SKM-1 treated with dmso at 0.1 percent for 144 hours (cell line): ENCODE results near the gene FBXO10.
"Not testable (repeated sequence)": the region's sequence is repeated elsewhere in the genome, so short reads cannot be mapped to it uniquely, and the experiment has no call there.

Source experiments
- DNase-seq: peaks from one replicate; lab custom pipeline; 2025; ENCODE audit not compliant: unreplicated experiment; lab: John Stamatoyannopoulos, UW

Gene FBXO10, protein sequence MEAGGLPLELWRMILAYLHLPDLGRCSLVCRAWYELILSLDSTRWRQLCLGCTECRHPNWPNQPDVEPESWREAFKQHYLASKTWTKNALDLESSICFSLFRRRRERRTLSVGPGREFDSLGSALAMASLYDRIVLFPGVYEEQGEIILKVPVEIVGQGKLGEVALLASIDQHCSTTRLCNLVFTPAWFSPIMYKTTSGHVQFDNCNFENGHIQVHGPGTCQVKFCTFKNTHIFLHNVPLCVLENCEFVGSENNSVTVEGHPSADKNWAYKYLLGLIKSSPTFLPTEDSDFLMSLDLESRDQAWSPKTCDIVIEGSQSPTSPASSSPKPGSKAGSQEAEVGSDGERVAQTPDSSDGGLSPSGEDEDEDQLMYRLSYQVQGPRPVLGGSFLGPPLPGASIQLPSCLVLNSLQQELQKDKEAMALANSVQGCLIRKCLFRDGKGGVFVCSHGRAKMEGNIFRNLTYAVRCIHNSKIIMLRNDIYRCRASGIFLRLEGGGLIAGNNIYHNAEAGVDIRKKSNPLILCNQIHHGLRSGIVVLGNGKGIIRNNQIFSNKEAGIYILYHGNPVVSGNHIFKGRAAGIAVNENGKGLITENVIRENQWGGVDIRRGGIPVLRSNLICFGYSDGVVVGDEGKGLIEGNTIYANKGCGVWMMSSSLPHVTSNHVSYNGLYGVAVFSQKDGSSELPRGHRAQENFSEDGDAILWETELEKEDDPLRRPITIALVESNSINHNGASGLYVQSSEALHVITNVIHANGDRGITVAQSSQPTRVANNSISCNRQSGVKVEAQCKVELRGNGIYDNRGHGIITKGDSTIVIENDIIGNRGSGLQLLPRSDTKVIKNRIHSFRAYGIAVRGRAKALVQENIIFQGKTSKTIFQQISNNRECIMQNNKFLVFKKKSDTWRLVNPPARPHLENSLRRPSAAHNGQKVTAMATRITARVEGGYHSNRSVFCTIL

DNA sequence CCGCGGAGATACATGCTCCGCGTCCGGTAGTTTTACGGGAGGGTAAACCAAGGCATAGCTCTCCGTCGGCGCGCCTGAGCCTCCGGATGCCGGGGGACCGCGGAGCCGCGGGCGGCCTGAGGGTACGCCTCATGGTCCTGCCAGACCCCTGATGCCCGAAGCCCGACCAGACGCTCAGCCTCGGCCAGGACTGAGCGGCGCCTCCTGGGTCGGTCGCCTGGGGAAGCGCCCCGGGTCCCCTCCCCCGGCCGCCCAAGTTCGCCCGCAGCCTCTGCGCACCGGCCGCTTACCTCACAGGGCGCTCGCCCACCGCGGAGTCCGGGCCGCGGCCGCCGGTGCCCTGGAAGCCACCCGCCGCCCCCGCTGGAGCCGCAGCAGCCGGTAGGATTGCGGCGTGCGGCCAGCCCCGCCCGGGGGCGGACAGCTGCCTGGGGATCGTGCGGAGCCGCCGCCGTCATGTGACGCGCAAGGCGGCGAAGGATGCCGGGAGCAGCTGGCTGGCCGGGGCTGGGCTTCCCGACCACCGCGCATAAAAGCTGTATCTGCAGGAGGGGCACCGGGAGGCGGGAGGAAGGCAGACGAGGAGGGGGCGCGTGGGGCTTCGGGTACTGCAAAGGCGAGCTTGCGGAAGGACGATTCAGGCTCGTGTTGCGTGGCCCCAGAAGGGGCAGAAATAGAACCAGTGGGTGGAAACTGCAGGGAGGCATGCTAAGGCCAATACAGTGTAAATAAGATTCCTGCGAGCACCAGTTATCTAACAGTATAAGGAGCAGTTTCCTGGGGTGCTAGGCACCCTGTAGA, at the start of gene FBXO10:
Gene FBXO10 (minus strand): TSS at position 460 of the 801 bp plus-strand sequence. CDS start 34,612 bp downstream, outside the sequence.
- DNase-seq: no peak

DNA sequence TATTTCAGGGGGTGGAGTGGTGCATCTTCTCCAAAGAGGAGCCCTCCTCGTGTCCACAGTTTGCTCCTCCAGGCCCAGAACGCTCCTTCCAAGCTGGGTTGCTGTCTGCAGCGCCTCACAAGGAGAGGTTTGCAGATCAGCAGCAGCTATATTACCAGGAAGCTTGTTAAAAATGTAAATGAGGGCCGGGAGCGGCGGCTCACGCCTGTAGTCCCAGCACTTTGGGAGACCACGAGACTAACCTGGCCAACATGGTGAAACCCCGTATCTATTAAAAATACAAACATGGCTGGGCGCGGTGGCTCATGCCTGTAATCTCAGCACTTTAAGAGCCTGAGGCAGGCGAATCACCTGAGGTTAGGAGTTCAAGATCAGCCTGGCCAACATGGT, 49.6 kb upstream of the FBXO10 start:
- DNase-seq: no peak

DNA sequence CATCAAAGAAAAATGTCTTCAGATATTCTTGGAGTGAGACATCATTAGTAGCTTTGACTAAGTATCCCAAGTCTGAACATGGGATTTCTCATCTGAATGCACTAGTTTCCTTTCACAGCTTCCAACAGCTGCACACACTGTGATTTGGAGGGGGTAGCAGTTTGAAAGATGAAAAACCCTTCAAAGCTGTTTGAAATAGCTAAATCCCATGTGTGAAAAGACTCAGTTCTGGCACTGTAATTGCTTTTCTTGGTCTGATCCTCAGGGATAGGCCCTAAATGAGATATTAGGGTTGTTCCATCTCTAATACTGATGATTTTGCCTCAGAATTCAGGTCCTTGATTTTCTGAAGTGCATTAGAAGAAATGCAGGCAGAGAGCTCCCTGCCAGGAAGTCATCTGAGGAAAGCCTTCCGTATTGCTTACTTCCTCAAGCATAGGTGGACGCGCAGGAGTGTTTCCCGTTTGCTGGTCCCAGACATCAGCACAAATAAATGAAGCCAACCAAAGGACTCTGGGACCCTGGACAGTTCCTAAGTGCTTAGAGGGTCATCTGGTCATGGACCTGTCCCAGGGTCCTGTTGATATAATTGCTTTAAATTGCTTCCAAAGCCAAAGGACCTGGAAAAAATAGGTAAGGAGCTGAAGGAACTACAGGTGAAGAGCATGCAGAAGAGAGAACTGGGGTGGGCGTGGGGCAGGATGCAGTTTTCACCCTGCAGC, 49.0 kb upstream of the FBXO10 start:
- no peak for DNase-seq

- DNase-seq: no peak
Observed at GRCh38 chr9:37624073-37624472, 47.9 kb upstream of the FBXO10 start.

DNA sequence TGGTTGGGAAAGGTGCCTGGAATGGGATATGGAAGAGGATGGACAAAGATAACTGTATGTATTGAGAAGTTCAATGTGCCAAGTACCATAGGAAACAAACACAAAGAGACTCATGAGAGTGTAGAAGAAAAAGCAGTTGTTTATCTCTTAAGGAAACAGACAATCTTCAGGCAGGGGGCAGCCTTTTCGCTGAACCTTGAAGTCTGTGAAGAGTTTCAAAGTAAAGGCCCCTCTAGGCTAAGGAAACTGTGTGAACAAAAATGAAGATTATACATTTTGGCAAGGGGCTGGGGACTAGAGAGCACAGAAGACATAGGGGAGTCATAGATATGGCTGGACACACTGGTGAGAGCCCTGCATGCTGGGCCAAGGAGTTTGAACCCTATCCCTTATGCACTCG, 47.1 kb upstream of the FBXO10 start:
- DNase-seq: no peak

DNA sequence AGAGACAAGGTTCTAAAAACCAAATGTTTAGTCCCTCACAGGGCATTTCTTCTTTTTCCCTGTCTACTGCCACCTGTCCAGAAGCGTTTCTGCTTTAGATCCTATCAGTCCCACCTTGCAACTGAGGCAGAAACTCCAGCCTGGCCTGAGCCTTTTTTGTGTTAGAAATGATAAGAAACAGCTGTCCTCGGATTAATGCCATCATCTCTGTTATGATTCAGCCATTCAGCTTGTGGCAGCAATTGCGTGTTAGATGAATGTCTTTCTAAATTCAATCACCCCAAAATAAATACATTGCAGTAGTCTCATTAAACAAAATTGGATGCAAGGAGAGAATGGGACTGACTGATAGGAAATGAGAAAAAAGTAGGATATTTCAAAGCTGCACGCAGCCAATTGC, 46.3 kb upstream of the FBXO10 start:
- DNase-seq: no peak

- no peak for DNase-seq
Observed at GRCh38 chr9:37621273-37622121, 45.3 kb upstream of the FBXO10 start.

- DNase-seq: no peak
Observed at GRCh38 chr9:37620396-37620795, 44.2 kb upstream of the FBXO10 start.

DNA sequence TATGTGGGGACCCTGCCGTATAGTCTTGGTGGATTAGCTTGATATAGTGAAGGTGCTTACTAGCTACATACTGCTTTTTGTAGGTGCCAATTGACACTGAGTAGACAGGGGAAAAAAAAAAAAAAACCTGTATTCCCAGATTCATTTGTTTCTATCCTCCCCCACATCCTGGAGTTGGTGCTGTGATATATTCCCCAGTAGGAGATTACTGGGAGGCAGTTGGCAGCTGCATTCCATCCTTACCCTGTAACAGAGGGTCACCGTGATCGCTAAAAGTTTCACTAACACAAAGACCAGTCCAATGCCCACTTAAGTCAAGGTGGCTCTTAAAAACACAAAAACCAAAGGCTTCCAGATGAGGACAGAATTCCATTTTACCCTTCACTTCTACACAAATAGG, 43.6 kb upstream of the FBXO10 start:
- no peak for DNase-seq

DNA sequence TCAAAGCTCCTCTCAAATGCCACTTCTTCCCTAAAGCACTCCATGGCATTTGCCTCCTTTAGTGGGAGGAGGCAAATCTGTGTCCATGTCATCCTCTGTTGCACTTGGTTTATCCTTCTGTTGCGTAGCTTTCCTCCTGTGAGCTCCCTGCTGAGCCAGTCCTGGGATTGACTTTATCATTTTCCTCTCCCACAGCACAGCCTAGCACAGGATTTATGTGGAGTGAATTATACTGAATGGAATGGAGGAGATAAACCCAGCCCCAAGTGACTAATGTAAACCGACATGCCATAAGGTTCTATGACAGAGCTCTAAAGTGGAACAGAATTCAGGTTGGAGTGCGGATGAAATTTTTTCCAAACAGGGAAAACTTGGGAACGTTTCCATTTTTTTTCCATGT, 42.6 kb upstream of the FBXO10 start:
- no peak for DNase-seq

GRCh38 chr9:37617832-37618231, 41.7 kb upstream of the FBXO10 start:
- no peak for DNase-seq

DNA sequence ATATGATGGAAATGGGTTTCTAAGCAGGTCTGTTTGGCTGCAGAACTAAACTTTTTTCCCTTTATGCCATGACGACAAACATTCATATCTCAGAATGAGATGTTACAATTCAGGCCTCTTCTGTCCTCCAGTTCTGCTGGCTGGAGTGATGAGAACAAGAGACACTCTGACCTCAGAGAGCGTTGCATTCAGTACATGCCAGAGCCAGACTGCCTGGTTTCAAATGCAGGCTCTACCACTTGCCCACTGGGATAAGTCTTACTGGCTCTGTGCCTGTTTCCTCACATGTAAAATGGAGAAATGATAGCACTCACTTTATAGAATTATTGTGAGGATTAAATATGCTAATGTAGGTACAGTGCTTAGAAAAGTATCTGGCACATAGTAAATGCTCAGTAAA, 41.0 kb upstream of the FBXO10 start:
- no peak for DNase-seq

DNA sequence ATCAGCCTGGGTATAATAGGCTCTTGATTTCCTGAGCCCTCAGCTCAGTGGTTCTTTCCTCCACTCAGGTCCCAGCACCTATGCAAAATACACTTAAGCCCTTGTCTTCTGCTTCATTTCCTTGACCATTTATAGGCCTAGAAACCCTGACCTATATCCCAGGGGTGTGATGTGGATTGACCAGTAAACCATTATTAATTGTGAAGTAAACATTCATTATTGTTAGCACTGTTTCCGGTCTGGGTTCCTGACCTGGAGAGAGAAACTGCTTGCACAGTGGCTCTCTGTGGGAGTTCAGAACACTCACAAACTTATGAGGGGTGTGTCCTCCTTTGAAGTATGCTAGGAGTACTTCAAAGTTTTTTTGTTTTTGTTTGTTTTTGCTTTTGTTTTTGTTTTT, 35.8 kb upstream of the FBXO10 start:
- no peak for DNase-seq

- no peak for DNase-seq
Observed at GRCh38 chr9:37611014-37611413, 34.8 kb upstream of the FBXO10 start.

- no peak for DNase-seq
Observed at GRCh38 chr9:37609735-37610397, 33.7 kb upstream of the FBXO10 start.

DNA sequence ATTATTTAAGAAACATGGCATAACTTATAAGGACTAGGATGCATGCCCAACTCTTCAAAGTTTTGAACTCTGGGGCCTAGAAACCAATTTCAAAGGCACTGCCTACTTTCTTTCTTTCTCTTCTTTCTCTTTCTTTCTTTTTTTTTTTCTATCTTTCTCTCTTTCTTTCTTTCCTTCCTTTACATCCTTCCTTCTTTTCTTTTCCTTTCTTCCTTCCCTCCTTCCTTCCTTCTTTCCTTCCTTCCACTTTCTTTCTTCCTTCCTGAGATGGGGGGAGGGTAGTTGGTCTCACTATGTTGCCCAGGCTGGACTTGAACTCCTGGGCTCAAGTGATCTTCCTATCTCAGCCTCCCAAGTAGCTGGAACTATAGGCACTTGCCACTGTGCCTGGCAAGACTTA, 32.1 kb upstream of the FBXO10 start:
- DNase-seq: no peak

GRCh38 chr9:37604296-37604695, 28.1 kb upstream of the FBXO10 start:
- no peak for DNase-seq

GRCh38 chr9:37602817-37603216, 26.6 kb upstream of the FBXO10 start:
- DNase-seq: no peak

- not testable (repeated sequence) for DNase-seq
Observed at GRCh38 chr9:37602061-37602460, 25.9 kb upstream of the FBXO10 start.
